GM21390 (cell line): ENCODE measurements around the gene TIMP1.

Source experiments
- ATAC-seq: cut with Tn5 transposase; IDR thresholded peaks from one replicate; pipeline ENCODE4 v1.9.1; 2021; ENCODE audit not compliant: unreplicated experiment

TIMP1 gene

DNA sequence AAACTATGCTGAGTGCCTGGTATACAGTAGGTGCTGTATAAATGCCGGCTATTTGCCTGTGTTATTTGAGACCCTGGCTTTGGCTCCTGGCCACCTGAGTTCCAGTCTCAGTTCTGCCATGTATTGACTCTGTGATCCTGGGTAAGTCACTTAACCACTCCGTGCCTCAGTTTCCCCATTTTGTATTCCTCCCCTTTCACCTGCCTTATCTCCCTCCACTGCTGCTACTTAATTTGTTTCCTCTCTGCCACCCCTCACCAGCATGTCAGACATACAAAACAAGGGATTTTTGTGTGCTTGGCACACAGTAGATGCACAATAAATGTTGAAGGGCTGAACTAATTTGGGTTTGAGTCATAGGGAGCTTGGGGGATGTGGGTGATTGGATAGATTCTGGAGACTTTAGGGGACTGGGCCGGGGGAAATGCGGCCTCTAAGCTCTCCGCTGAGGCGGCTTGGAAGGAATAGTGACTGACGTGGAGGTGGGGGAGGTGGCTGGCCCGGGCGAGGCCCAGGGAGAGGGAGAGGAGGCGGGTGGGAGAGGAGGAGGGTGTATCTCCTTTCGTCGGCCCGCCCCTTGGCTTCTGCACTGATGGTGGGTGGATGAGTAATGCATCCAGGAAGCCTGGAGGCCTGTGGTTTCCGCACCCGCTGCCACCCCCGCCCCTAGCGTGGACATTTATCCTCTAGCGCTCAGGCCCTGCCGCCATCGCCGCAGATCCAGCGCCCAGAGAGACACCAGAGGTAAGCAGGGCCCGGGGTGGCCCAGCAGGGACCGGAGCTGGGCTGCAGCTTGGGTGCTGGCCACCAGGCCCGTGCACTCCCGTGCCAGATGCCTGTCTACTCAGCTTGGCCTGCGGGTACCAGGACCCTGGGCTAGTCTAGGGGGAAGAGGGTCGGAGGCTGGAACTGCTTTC lies at the start of gene TIMP1:
Gene TIMP1, plus strand, starts transcription at position 706 of the 917 bp plus-strand sequence. CDS start 980 bp downstream, outside the sequence.
- ATAC-seq, result peak; percentile 84

DNA sequence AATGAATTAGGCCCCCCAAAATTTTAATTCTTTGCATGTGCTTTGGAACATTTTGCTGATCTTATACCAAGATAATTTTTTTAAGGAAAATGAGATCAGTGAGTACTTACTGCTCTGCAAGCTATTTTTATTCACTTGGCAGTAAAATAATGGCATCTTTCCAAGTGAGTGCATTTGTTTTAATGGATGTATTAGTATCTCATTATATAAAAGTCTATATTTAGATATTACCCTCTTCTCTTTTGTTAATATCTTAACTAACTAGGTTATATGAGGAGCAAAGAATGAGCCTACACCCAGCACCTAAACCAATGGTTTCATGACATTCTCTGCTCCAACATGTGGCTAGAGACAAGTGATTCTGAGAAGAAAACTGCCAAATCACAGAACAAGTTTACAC lies 42.4 kb upstream of the TIMP1 start:
- ATAC-seq, result no peak

DNA sequence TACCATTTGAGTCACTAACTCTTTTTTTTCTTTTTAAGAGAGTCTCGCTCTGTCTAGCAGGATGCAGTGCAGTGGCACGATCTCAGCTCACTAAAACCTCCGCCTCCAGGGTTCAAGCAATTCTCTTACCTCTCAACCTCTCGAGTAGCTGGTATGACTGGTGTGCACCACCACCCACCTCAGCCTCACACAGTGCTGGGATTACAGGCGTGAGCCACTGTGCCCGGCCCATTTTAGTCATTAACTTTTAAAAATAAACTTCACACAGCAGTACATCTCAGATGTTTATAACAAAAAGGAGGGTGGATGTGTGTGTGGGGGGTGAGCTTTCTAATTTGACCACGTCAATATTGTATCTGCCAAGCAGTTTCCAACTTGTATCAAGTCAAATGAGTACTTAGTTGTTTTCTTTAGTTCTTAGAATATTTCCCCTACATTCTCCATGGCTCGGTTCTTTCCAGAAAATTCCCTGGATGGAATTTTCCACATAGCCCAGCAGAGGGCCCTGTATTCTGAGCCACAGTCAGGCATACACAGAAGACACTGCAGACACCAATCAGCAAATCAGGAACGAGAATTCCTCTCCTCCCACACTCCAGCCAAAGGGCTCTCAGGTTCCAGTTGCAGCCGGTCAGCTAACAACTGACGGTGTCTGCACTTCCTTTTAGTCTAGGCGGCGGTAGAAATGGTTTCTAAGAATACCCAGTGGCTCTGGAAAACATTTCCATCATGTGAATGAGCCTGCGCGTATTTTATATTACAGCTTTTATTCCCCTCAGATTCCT lies 41.3 kb upstream of the TIMP1 start:
- no peak for ATAC-seq

DNA sequence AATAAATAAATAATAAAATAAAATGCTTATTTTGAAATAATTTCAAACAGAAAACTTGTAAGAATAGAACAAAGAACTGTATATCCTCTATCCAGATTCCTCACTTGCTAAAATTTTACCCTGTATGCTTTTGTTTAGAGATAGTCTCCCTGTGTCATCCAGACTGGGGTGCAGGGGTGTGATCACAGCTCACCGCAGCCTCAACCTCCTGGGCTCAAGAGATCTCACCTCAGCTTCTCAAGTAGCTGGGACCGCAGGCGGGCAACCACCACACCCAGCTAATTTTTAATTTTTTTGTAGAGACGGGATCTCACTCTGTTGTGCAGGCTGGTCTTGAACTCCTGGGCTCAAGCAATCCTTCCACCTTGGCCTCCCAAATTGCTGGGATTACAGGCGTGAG lies 38.7 kb upstream of the TIMP1 start:
- no peak for ATAC-seq

DNA sequence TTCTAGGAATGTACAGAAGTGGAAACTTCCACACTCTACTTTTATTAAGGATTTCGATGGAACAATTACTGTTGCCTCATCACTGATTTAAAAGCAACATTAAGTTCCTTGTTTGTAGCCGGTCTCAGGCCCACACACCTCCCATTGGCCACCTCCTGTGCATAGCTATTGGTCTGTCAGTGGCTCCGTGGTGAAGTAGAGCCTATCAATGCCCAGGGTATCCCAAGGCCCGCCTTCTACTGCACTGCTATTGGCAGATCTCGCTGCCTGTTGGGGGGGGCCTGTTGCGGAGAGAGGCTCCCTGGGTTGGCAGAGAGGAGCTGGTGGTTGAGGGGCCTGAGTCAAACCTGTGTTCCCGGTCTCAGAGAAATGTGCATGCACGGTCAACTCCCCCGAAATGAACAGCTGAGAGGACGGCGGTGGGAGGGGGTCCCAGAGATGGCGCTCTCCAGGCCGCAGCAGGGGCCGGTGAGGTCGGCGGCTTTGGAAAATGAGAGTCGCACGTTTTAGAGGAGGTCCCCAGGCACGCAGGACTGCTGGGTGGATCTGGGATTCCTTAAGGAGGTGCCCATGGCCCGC lies 26.1 kb upstream of the TIMP1 start:
- ATAC-seq, result peak; percentile 88

DNA sequence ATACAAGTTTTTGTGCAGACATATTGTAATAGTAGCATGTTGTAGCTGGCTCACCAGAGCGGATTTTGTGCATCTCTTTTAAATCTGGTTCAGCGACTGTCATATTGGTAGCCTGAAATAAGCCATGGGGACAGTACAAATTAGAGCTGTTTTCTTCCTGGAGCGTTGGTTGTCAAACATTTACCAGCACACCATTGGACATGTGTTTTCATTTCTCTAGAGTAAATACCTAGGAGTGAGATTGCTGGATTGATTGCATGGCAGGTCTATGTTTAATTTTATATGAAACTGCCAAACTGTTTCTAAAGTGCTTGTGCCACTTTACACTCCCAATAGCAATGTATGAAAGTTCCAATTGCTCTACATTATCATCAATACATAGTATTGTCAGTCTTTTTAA lies 23.8 kb upstream of the TIMP1 start:
- no peak for ATAC-seq

DNA sequence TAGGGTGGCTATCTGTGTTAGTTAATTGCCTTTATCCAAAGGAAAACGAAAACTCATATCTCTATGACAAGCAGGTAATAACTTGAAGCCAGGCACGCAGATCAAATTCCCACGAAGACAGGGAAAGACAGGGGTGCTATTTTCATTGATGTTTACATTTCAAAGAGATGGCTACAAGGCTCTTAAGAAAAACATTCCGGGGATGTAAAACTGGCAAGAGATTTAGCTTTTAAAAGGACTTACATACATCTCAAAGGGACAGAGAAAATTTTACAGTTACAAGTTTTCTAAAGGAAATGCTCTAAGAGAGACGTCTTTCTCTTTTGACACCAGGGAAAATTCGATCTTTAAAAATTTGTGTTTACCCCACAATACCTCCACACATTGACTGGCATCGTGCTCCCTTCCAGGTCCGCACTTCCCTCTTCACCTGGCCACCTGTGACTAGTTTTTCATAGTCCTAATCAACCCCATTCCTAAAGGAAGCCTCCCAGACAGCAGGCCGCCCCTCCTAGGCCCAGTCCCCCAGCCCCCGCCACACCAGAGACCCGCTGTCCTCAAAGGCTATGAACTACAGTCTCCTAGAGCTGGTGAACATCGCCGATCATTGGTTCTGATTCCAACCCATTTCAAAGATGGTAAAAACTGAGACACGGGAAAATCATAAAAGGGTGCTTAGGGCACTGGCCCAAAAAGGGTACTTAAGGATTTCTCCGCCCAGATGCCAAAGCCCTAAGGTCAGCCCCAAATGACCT lies 21.9 kb upstream of the TIMP1 start:
- no peak for ATAC-seq

DNA sequence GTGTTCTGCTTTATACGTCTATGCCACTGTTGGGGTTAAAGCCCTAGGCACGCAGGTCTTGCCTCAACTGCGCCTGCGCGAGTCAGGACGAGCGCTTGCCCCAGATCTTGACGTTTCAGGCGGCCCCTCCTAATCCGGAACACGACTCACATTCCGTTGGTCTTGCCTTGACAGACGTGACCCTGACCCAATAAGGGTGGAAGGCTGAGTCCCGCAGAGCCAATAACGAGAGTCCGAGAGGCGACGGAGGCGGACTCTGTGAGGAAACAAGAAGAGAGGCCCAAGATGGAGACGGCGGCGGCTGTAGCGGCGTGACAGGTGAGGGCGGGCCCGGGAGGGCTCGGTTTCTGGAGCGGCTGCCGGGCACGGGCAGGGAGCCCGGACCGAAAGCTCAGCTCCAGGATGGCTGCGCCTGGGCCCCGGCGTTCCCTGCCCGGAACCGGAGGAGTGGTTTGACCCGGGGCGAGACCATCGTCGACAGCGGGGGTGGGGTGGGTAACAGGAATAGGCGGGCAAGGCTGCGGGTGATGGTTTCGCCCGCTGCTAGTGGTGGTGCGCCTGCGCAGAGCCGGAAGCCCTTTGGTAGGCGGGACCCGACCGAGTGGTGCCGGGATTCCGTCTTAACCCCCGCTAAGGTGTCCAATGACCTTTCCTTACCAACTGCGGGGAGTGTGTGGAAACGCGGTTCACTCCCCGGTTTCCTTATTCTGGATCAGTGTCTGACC lies 21.1 kb upstream of the TIMP1 start, which contains the start of gene ARAF:
Gene ARAF, plus strand, starts transcription at position 272 of the 725 bp plus-strand sequence. CDS start 1,763 bp downstream, outside the sequence.
- ATAC-seq, result peak; percentile 92

DNA sequence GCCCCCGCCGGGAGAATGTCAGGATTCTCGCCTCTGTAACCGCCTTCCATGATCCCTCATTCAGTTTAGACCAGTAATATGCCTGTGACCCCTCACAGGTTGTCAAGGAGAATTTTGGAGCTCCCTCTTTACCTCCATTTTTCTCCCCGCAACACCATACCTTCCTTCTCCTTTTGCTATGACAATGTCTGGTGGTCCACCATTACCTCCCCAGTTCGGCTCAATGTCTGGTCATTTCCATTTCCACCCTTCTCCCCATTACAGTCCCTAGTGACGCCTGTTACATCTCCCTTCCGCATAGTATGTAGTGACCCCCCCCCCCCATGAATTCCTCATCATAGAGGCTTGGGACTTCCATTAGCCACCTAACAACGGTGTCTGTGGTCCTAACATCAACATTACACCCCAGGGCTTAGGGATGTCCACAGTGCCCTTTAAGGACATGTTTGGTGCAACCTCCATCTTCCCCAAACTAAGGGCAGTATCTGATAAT lies 20.5 kb upstream of the TIMP1 start:
- ATAC-seq, result no peak

DNA sequence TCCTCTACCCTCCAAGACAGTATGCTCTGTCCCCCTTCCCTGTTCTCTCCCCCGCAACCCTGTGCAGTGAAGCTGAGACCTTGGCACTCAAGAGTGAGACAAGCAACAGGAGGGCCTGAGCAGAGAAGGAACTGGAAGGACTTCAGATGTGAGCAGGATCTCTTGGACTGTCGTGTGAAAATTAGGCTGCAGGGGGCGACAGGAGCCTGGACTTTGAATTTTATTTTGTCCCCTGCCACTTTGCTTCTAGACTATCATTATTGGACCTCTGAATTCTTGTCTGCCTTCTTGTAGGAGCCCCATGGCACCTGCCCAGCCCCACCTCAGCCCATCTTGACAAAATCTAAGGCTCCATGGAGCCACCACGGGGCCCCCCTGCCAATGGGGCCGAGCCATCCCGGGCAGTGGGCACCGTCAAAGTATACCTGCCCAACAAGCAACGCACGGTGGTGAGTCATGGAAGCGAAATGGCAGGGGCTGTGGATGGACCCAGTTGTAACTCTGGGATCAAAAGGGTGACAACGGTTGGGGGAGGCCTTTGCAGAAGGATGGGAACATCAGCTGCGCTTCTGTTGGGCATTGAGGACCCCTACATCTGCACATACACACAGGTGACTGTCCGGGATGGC lies 19.5 kb upstream of the TIMP1 start:
- ATAC-seq, result no peak

DNA sequence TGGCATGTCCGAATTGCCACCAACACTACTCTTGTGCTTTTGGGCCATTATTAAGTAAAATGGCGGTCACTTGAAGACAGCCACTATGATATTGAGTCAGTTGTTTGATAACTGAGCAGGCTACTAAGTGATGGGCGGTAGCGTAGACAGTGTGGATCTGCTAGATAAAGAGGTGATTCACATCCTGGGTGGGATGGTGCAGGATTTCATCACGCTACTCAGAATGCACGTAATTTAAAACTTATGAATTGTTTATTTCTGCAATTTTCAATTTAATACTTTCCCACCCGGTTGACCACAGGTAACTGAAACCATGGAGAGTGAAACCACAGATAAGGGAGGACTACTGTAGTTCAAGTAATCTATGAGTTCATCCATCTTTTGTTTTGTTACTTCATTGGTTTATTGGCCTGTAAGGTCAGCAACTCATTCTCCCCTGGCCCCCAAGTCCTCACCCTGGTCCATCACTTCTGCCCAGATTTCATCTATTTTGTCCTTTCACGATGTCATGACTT lies 18.4 kb upstream of the TIMP1 start:
- no peak for ATAC-seq

DNA sequence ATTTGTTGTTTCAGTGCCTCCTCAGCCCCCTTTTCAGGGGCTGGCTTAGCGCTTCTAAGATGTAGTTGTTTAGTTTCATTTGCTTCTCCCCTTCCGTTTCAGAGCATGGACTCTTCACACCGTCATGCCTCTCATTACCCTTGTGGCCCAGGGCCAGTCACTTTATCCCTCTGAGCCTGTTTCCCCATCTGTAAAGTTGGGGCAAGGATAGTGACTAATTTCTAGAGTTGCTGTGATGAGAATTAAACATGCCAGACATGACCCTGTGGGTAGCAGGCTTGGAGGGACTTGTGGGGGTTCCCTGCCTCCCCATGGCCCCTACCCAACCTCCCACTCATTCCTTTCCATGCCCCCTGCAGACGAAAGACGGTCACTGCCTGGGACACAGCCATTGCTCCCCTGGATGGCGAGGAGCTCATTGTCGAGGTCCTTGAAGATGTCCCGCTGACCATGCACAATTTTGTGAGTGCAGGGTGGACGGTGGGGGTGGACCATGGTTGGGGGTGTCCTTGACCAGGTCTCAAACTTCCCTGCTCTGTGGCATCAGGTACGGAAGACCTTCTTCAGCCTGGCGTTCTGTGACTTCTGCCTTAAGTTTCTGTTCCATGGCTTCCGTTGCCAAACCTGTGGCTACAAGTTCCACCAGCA lies 17.7 kb upstream of the TIMP1 start:
- ATAC-seq, result no peak

DNA sequence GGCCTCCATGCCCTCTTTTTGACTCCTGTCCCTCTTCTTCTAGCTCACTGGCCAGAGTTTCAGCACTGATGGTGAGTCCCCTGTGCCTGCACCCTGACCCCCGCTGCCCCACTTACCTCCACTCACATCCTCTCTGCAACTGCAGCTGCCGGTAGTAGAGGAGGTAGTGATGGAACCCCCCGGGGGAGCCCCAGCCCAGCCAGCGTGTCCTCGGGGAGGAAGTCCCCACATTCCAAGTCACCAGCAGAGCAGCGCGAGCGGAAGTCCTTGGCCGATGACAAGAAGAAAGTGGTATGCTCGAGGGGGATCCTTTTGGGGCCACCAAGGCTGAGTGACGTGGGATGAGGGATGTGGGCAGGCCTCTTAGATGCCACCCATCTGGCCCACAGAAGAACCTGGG lies 15.4 kb upstream of the TIMP1 start:
- no peak for ATAC-seq

DNA sequence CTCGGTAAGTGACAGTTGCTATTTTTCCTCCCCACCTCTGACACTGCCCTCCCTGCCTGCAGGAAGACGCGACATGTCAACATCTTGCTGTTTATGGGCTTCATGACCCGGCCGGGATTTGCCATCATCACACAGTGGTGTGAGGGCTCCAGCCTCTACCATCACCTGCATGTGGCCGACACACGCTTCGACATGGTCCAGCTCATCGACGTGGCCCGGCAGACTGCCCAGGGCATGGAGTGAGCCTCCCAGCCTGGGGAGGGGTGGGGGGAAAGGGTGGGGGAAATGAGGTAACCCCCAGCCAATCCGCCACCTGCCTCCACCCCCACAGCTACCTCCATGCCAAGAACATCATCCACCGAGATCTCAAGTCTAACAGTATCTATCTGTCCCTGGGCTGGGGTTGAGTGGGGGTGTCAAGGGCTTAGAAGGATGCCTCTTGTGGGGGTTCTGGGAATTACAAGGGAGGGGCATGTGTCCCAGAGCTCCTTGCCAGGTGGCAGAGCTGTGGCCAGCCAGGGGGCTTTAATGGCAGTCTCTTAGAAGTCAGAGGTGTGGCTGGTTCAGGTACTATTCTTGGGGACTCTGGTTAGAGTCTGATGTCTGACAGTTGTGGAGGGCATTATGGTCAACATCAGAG lies 13.5 kb upstream of the TIMP1 start:
- no peak for ATAC-seq

DNA sequence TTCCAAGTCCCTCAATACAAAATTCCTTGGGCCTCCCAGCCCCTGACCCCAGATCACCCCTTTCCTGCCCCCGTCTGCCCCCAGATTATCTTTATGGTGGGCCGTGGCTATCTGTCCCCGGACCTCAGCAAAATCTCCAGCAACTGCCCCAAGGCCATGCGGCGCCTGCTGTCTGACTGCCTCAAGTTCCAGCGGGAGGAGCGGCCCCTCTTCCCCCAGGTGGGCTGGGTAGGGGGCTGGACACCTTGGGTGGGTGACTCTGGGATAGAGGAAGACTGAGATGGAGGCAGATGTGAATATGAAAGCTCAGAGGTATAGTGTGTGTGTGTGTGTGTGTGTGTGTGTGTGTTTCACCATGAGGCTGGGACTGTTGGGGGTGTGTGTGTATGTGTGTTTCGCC lies 11.4 kb upstream of the TIMP1 start:
- no peak for ATAC-seq

DNA sequence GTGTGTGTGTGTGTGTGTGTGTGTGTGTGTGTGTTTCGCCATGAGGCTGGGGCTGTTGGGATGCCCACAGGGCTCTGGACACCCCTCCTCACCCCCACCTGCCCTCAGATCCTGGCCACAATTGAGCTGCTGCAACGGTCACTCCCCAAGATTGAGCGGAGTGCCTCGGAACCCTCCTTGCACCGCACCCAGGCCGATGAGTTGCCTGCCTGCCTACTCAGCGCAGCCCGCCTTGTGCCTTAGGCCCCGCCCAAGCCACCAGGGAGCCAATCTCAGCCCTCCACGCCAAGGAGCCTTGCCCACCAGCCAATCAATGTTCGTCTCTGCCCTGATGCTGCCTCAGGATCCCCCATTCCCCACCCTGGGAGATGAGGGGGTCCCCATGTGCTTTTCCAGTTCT lies 11.0 kb upstream of the TIMP1 start:
- ATAC-seq, result no peak

DNA sequence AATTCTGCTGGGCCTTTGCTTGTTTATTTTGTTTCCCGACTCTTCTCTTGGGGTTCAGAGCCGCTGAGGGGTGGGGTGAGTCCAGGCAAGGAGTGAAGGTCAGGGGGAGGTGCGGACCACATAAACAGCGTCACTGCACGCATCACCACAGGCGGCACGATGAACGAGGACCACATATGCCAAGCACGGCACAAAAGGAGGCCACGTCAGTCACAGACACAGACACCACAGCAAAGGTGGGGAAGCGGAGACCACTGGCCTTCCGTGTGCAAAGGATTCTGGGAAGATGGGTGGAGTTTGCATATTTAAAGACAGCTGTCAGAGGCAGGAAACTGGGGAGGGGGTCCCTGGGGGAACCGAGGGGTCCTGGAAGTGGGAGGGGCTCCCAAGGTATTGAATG lies 10.3 kb upstream of the TIMP1 start:
- ATAC-seq, result no peak

DNA sequence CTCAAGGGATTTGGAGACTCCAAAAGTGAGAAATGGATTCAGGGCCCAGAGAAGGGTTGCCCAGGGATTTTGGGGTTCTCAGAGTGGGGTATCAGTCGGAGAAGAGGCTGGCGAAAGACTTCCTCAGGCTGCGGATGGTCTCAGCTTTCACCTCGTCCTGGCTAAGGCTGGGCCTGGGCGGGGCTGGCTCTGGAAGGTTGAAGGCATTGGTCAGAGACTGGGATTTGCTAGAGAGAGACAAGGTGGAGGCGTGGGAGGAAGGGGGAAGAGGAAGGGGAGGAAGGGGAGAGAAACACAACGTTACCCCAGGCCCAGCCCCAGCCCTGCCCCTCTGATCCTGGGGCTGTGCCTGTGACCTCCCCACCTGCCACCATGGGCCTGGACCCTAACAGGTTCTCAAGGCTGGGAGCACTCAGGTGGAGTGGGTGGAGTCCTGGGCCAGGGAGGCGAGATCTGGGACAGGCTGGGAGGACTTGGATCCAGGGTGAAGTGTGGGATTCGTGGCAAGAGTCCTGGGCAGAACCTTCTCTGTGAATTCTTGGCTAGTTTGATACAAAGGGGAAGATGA lies 9.4 kb upstream of the TIMP1 start:
- ATAC-seq, result no peak
